COLO829 (cell line): ENCODE measurements around the gene FSIP2.
"Not testable (repeated sequence)": the region's sequence is repeated elsewhere in the genome, so short reads cannot be mapped to it uniquely, and the experiment has no call there.

Experiments
- DNase-seq: peaks from one replicate; pipeline ENCODE4 v3.0.0; 2012; ENCODE audit warnings: low spot score

FSIP2 gene

GRCh38 chr2:185802926-185803325 lies 64.3 kb downstream of the FSIP2 start:
- DNase-seq, result no peak

- DNase-seq, result no peak
Observed at GRCh38 chr2:185806783-185807182, 68.2 kb downstream of the FSIP2 start.

GRCh38 chr2:185807351-185807750 lies 68.7 kb downstream of the FSIP2 start:
- DNase-seq, result no peak

GRCh38 chr2:185811580-185811979 lies 73.0 kb downstream of the FSIP2 start:
- no peak for DNase-seq

- DNase-seq, result no peak
Observed at GRCh38 chr2:185813707-185814106, 75.1 kb downstream of the FSIP2 start.

GRCh38 chr2:185817991-185818390 lies 79.4 kb downstream of the FSIP2 start:
- no peak for DNase-seq

- no peak for DNase-seq
Observed at GRCh38 chr2:185821467-185821866, 82.9 kb downstream of the FSIP2 start.

- no peak for DNase-seq
Observed at GRCh38 chr2:185823773-185824172, 85.2 kb downstream of the FSIP2 start.

- no peak for DNase-seq
Observed at GRCh38 chr2:185825557-185825956, 87.0 kb downstream of the FSIP2 start.

GRCh38 chr2:185828326-185828725 lies 89.7 kb downstream of the FSIP2 start:
- DNase-seq, result no peak

- DNase-seq, result no peak
Observed at GRCh38 chr2:185833864-185834263, 95.3 kb downstream of the FSIP2 start.

- DNase-seq, result no peak
Observed at GRCh38 chr2:185835974-185836373, 97.4 kb downstream of the FSIP2 start.

- no peak for DNase-seq
Observed at GRCh38 chr2:185854885-185855284, 116.3 kb downstream of the FSIP2 start.

GRCh38 chr2:185857691-185858090 lies 119.1 kb downstream of the FSIP2 start:
- DNase-seq, result no peak

- DNase-seq, result no peak
Observed at GRCh38 chr2:185859506-185859905, 120.9 kb downstream of the FSIP2 start.

GRCh38 chr2:185860321-185860720 lies 121.7 kb downstream of the FSIP2 start:
- DNase-seq, result no peak

- DNase-seq, result no peak
Observed at GRCh38 chr2:185862657-185863398, 124.2 kb downstream of the FSIP2 start.

- DNase-seq, result not testable (repeated sequence)
Observed at GRCh38 chr2:185864468-185865260, 126.1 kb downstream of the FSIP2 start.

- no peak for DNase-seq
Observed at GRCh38 chr2:185875136-185875931, 136.7 kb downstream of the FSIP2 start.

- no peak for DNase-seq
Observed at GRCh38 chr2:185876234-185876633, 137.6 kb downstream of the FSIP2 start.

GRCh38 chr2:185880396-185880795 lies 141.8 kb downstream of the FSIP2 start:
- DNase-seq, result no peak
